Keratinocyte (primary cell): ENCODE results near the gene POP4. TPM values are rescaled to one million over a fixed set of nuclear protein-coding genes. Genes with fewer than 3 reads are reported as not detected.

Experiments used
- DNase-seq: peaks from one replicate; pipeline ENCODE4 v3.0.0-alpha.2; 2011; ENCODE audit warnings: low read depth, missing footprints, low spot score
- FAIRE-seq: peaks from 2 replicates; lab custom pipeline; 2011; peaks lifted over from hg19 to GRCh38; lab: Jason Lieb, UNC
- H2AFZ ChIP-seq: 2 replicates; pipeline ENCODE4 v1.6.0; 2012; ENCODE audit warnings: low read length, control low read depth, inconsistent platforms; ENCODE audit not compliant: control insufficient read depth
- H3K27ac ChIP-seq: 2 replicates; pipeline ENCODE4 v1.5.1; 2011; ENCODE audit warnings: low read length; ENCODE audit not compliant: control insufficient read depth, insufficient read depth
- H3K27me3 ChIP-seq: 3 replicates; pipeline ENCODE4 v1.6.0; 2011; ENCODE audit warnings: low read length; ENCODE audit not compliant: control insufficient read depth, insufficient read depth; ENCODE audit errors: extremely low read depth
- H3K36me3 ChIP-seq, 2 experiments: 2 replicates in 1 of 2; 3 replicates in 1 of 2; pipeline ENCODE4 v1.5.1; 2011; ENCODE audit warnings: low read length in 2 of 2, mild to moderate bottlenecking in 1 of 2; ENCODE audit not compliant: control insufficient read depth in 2 of 2, insufficient read depth in 2 of 2; ENCODE audit errors: extremely low read depth in 1 of 2
- H3K4me1 ChIP-seq: 3 replicates; pipeline ENCODE4 v1.5.1; 2011; ENCODE audit warnings: low read length; ENCODE audit not compliant: control insufficient read depth, insufficient read depth; ENCODE audit errors: extremely low read depth
- H3K4me2 ChIP-seq: 3 replicates; pipeline ENCODE4 v1.6.0; 2011; ENCODE audit warnings: low read depth, low read length; ENCODE audit not compliant: control insufficient read depth, insufficient read depth; ENCODE audit errors: extremely low read depth
- H3K4me3 ChIP-seq, 3 experiments: fragments of 200-600 bp in 1 of 3; sonication (generic) in 1 of 3; 2 replicates in 2 of 3; 3 replicates in 1 of 3; pipeline ENCODE4 v1.5.1; 2011 to 2016; ENCODE audit warnings: low read length in 3 of 3, mild to moderate bottlenecking in 3 of 3, control low read depth in 2 of 3, inconsistent platforms in 1 of 3, low read depth in 1 of 3, mixed read lengths in 1 of 3, mixed run types in 1 of 3, moderate library complexity in 1 of 3; ENCODE audit not compliant: control insufficient read depth in 2 of 3, insufficient read depth in 2 of 3; ENCODE audit errors: extremely low read depth in 1 of 3
- H3K79me2 ChIP-seq: 2 replicates; pipeline ENCODE4 v1.6.0; 2012; ENCODE audit warnings: low read length; ENCODE audit not compliant: control insufficient read depth, insufficient read depth
- H3K9ac ChIP-seq: 3 replicates; pipeline ENCODE4 v1.6.0; 2011; ENCODE audit warnings: low read length; ENCODE audit not compliant: control insufficient read depth, insufficient read depth; ENCODE audit errors: extremely low read depth
- H3K9me1 ChIP-seq: 3 replicates; pipeline ENCODE4 v1.6.0; 2011; ENCODE audit warnings: low read length; ENCODE audit not compliant: control insufficient read depth, insufficient read depth; ENCODE audit errors: extremely low read depth
- H3K9me3 ChIP-seq: 2 replicates; pipeline ENCODE4 v1.5.1; 2012; ENCODE audit warnings: low read depth, low read length; ENCODE audit not compliant: control insufficient read depth
- H4K20me1 ChIP-seq: 3 replicates; pipeline ENCODE4 v1.6.0; 2011; ENCODE audit warnings: low read length; ENCODE audit not compliant: control insufficient read depth, insufficient read depth; ENCODE audit errors: extremely low read depth
- EZH2 ChIP-seq: IDR thresholded peaks from one replicate; pipeline ENCODE4 v1.6.1; 2012; ENCODE audit warnings: inconsistent platforms, mild to moderate bottlenecking, low read length, moderate library complexity
- dilution Hi-C: fragments of 300-500 bp; cut with MboI; formaldehyde crosslinking; loops from one replicate; pipeline ENCODE4 v1.7.0; 2020; ENCODE audit warnings: low sequenced_read_pairs; ENCODE audit not compliant: extremely low pct_ligation_motif_present
- polyA plus RNA-seq, 5 experiments: library from polyadenylated mRNA; depleted of rRNA in 3 of 5; stranded (reverse) in 3 of 5; stranded (forward) in 1 of 5; unstranded in 1 of 5; fragments of >200 nt; gene quantifications; 1 replicate in 1 of 5; 2 replicates in 3 of 5; 3 replicates in 1 of 5; pipeline versions ENCODE4 v1.2.1 to v1.2.3, GENCODE V29; 2011 to 2012; ENCODE audit warnings: missing spikeins in 2 of 5, low read depth in 1 of 5, low replicate concordance in 1 of 5
- TF ChIP-seq, protein P1 (sequence below), 3 experiments: IDR thresholded peaks in 1 of 3; conservative IDR thresholded peaks in 1 of 3; optimal IDR thresholded peaks in 1 of 3; 2 replicates in 2 of 3; 3 replicates in 1 of 3; pipeline versions ENCODE3 to v1.5.1; 2011; ENCODE audit warnings: low read length in 3 of 3, mild to moderate bottlenecking in 3 of 3, moderate library complexity in 2 of 3, control low read depth in 1 of 3, inconsistent platforms in 1 of 3; ENCODE audit not compliant: insufficient read depth in 2 of 3; ENCODE audit errors: extremely low read depth in 1 of 3

Gene POP4
- polyA plus RNA-seq, 1 donor (not counting 4 experiments of a cell fraction or from before 2014, with no cell fraction given) = 104 TPM

- no peaks in the 10 kb centered on the region for H3K36me3 ChIP-seq
- FAIRE-seq (no peak), DNase-seq (no peak)
- no peaks in the 10 kb centered on the region for H4K20me1 ChIP-seq
- no peak overlapping the region for H3K9ac ChIP-seq
- no peak overlapping the region for H2AFZ ChIP-seq
- H3K27me3 ChIP-seq = peaks cover 8% of the 10 kb centered on the region
- no peak overlapping the region for H3K4me3 ChIP-seq
- H3K27ac ChIP-seq = no peak overlapping the region
- H3K4me1 ChIP-seq = no peaks in the 10 kb centered on the region
- no peak overlapping the region for H3K4me2 ChIP-seq
- no peak for TF ChIP-seq EZH2
- TF ChIP-seq, protein P1, sequence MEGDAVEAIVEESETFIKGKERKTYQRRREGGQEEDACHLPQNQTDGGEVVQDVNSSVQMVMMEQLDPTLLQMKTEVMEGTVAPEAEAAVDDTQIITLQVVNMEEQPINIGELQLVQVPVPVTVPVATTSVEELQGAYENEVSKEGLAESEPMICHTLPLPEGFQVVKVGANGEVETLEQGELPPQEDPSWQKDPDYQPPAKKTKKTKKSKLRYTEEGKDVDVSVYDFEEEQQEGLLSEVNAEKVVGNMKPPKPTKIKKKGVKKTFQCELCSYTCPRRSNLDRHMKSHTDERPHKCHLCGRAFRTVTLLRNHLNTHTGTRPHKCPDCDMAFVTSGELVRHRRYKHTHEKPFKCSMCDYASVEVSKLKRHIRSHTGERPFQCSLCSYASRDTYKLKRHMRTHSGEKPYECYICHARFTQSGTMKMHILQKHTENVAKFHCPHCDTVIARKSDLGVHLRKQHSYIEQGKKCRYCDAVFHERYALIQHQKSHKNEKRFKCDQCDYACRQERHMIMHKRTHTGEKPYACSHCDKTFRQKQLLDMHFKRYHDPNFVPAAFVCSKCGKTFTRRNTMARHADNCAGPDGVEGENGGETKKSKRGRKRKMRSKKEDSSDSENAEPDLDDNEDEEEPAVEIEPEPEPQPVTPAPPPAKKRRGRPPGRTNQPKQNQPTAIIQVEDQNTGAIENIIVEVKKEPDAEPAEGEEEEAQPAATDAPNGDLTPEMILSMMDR (optimal IDR thresholded peaks at IDR 0.05 in 1 of 3, IDR thresholded peaks at IDR 0.05 in 1 of 3, conservative IDR thresholded peaks at IDR 0.05 in 1 of 3; ENCODE audit: extremely low read depth in 1 of 3, insufficient read depth in 2 of 3, low read length in 3 of 3) = no peak
- H3K9me1 ChIP-seq = no peaks in the 10 kb centered on the region
- no peaks in the 10 kb centered on the region for H3K79me2 ChIP-seq
- dilution Hi-C loops = no loop called here
- no peaks in the 10 kb centered on the region for H3K9me3 ChIP-seq
Observed at GRCh38 chr19:29591670-29592069, 14.4 kb upstream of the POP4 start.

DNA sequence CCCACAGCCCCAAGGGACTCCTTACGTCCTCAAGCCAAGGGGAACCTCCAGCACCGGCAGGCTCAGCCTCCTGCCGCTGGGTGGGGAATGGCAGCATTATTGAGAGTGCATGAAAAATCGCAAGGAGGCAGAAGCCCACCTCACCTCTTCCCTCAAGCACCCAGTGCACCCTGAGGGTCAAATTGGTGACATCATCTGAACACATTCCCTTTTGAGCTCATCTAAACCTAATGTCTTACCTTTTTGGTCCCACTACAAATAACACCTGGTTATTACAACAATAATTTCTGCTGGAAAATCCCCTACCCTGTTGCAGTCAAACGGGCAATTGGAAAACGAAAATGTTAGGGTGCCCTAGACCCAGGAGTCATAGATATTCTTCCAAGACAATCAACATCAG, 12.2 kb upstream of the POP4 start:
- TF ChIP-seq, protein P1 (optimal IDR thresholded peaks at IDR 0.05 in 1 of 3, IDR thresholded peaks at IDR 0.05 in 1 of 3, conservative IDR thresholded peaks at IDR 0.05 in 1 of 3; ENCODE audit: extremely low read depth in 1 of 3, insufficient read depth in 2 of 3, low read length in 3 of 3) = no peak
- no peak for TF ChIP-seq EZH2
- Histone ChIP-seq H3K4me2 (no peak overlapping the region), H3K4me3 (no peak overlapping the region), H3K9me1 (no peaks in the 10 kb centered on the region), H3K79me2 (no peaks in the 10 kb centered on the region), H3K4me1 (no peaks in the 10 kb centered on the region), H4K20me1 (no peaks in the 10 kb centered on the region), H3K36me3 (no peaks in the 10 kb centered on the region), H2AFZ (no peak overlapping the region), H3K9ac (no peak overlapping the region), H3K9me3 (no peaks in the 10 kb centered on the region), H3K27ac (no peak overlapping the region), H3K27me3 (peaks cover 21% of the 10 kb centered on the region)
- DNase-seq (no peak), FAIRE-seq (no peak)
- dilution Hi-C loops = no loop called here
